Hepatocyte (in vitro differentiated cells): Measurements from ENCODE around the gene SMIM31.

Experiments
- EZH2 ChIP-seq: fragments of 200-600 bp; sonication (generic); IDR thresholded peaks from 2 replicates; pipeline ENCODE4 v1.6.1; 2016; ENCODE audit warnings: antibody characterized with exemption, mild to moderate bottlenecking, borderline replicate concordance
- TF ChIP-seq, protein P1 (sequence below): fragments of 200-600 bp; sonication (generic); IDR thresholded peaks from 2 replicates; pipeline ENCODE4 v1.5.1; 2016; ENCODE audit warnings: antibody characterized with exemption, mild to moderate bottlenecking; ENCODE audit not compliant: poor library complexity

GRCh38 chr4:164780839-164781238 lies 26.9 kb downstream of the SMIM31 start:
- TF ChIP-seq, protein P1, sequence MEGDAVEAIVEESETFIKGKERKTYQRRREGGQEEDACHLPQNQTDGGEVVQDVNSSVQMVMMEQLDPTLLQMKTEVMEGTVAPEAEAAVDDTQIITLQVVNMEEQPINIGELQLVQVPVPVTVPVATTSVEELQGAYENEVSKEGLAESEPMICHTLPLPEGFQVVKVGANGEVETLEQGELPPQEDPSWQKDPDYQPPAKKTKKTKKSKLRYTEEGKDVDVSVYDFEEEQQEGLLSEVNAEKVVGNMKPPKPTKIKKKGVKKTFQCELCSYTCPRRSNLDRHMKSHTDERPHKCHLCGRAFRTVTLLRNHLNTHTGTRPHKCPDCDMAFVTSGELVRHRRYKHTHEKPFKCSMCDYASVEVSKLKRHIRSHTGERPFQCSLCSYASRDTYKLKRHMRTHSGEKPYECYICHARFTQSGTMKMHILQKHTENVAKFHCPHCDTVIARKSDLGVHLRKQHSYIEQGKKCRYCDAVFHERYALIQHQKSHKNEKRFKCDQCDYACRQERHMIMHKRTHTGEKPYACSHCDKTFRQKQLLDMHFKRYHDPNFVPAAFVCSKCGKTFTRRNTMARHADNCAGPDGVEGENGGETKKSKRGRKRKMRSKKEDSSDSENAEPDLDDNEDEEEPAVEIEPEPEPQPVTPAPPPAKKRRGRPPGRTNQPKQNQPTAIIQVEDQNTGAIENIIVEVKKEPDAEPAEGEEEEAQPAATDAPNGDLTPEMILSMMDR = no peak
- TF ChIP-seq EZH2 = no peak
